Measurements from ENCODE around the gene CHTF8.

DNA sequence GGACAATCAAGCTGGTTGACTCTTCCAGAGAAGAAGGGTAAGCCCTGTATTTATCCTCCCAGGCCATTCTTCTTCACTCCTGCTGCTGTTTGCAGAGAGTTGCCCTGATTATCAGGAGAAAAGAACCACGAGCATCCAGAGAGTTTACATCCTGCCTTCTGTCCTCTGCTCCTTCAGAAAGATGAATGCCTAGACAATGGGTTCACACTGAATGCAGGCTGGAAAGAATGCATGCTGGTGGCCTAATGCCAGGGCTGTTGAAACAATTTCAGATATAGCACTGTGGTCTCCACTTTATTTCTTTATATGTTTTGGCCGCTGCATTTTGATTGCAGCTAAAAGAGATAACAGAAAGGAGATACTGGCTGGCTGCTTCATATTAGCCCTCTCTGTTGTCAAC is 48.1 kb downstream of the CHTF8 start:
- TF ChIP-seq, protein P1, sequence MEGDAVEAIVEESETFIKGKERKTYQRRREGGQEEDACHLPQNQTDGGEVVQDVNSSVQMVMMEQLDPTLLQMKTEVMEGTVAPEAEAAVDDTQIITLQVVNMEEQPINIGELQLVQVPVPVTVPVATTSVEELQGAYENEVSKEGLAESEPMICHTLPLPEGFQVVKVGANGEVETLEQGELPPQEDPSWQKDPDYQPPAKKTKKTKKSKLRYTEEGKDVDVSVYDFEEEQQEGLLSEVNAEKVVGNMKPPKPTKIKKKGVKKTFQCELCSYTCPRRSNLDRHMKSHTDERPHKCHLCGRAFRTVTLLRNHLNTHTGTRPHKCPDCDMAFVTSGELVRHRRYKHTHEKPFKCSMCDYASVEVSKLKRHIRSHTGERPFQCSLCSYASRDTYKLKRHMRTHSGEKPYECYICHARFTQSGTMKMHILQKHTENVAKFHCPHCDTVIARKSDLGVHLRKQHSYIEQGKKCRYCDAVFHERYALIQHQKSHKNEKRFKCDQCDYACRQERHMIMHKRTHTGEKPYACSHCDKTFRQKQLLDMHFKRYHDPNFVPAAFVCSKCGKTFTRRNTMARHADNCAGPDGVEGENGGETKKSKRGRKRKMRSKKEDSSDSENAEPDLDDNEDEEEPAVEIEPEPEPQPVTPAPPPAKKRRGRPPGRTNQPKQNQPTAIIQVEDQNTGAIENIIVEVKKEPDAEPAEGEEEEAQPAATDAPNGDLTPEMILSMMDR (IDR thresholded peaks at IDR 0.05; ENCODE audit: low read depth, low read length), result no peak
- TF ChIP-seq, protein P2, sequence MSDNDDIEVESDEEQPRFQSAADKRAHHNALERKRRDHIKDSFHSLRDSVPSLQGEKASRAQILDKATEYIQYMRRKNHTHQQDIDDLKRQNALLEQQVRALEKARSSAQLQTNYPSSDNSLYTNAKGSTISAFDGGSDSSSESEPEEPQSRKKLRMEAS (IDR thresholded peaks at IDR 0.05; ENCODE audit: low read depth, low read length), result no peak
- no peak for TF ChIP-seq POLR2A (IDR thresholded peaks at IDR 0.05; ENCODE audit: extremely low read depth, insufficient read length)

Measured in NB4 (cell line).